SK-N-SH treated with all-trans-retinoic acid at 6 μM for 48 hours (cell line): ENCODE results near the gene PTDSS2.

ENCODE experiments used
- ATAC-seq: fragments of 200-7000 bp; cut with Tn5 transposase; 3 replicates; pipeline ENCODE4 v1.9.1; 2020; ENCODE audit warnings: mild to moderate bottlenecking, moderate library complexity
- ARNTL ChIP-seq: fragments of 450-650 bp; formaldehyde crosslinking; IDR thresholded peaks from 2 replicates; pipeline ENCODE4 v1.5.0; 2020; ENCODE audit warnings: low read depth, mild to moderate bottlenecking, moderate library complexity, borderline replicate concordance
- BACH2 ChIP-seq: fragments of 250-450 bp; sonication (Bioruptor Pico); IDR thresholded peaks from 2 replicates; pipeline ENCODE4 v1.9.0; 2021; ENCODE audit warnings: mild to moderate bottlenecking, borderline replicate concordance
- CSDC2 ChIP-seq: fragments of 250-450 bp; sonication (Bioruptor Pico); IDR thresholded peaks from 2 replicates; pipeline ENCODE4 v1.5.0; 2020; ENCODE audit warnings: mild to moderate bottlenecking, moderate library complexity
- ESRRG ChIP-seq: fragments of 250-450 bp; sonication (Bioruptor Pico); IDR thresholded peaks from 2 replicates; pipeline ENCODE4 v1.6.1; 2021; ENCODE audit warnings: mild to moderate bottlenecking
- GLIS3 ChIP-seq: fragments of 250-450 bp; sonication (Bioruptor Pico); IDR thresholded peaks from 2 replicates; pipeline ENCODE4 v1.5.0; 2020; ENCODE audit warnings: mild to moderate bottlenecking, moderate library complexity
- ISL1 ChIP-seq: fragments of 250-450 bp; sonication (Bioruptor Pico); IDR thresholded peaks from 2 replicates; pipeline ENCODE4 v2.1.2; 2022; ENCODE audit warnings: mild to moderate bottlenecking, moderate library complexity
- OSR1 ChIP-seq: fragments of 250-450 bp; sonication (Bioruptor Pico); IDR thresholded peaks from 2 replicates; pipeline ENCODE4 v1.8.0; 2022; ENCODE audit warnings: moderate library complexity, mild to moderate bottlenecking, inconsistent platforms
- POU6F1 ChIP-seq: fragments of 250-450 bp; sonication (Bioruptor Pico); IDR thresholded peaks from 2 replicates; pipeline ENCODE4 v1.8.0; 2021; ENCODE audit warnings: low read depth, mild to moderate bottlenecking, moderate library complexity, borderline replicate concordance
- PPARA ChIP-seq: fragments of 250-450 bp; sonication (Bioruptor Pico); IDR thresholded peaks from 2 replicates; pipeline ENCODE4 v1.5.0; 2020; ENCODE audit warnings: mild to moderate bottlenecking, borderline replicate concordance
- RARB ChIP-seq: fragments of 250-450 bp; sonication (Bioruptor Pico); IDR thresholded peaks from 2 replicates; pipeline ENCODE4 v1.8.0; 2021; ENCODE audit warnings: mild to moderate bottlenecking, moderate library complexity
- SNAI2 ChIP-seq: fragments of 250-450 bp; sonication (Bioruptor Pico); IDR thresholded peaks from 2 replicates; pipeline ENCODE4 v1.5.0; 2020; ENCODE audit warnings: mild to moderate bottlenecking, moderate library complexity
- TCF4 ChIP-seq: fragments of 250-450 bp; sonication (Bioruptor Pico); IDR thresholded peaks from 2 replicates; pipeline ENCODE4 v1.8.0; 2021; ENCODE audit warnings: mild to moderate bottlenecking, moderate library complexity, borderline replicate concordance
- TOX ChIP-seq: fragments of 250-450 bp; sonication (Bioruptor Pico); IDR thresholded peaks from 2 replicates; pipeline ENCODE4 v1.8.0; 2021; ENCODE audit warnings: mild to moderate bottlenecking, moderate library complexity, borderline replicate concordance
- TSHZ2 ChIP-seq: fragments of 250-450 bp; sonication (Bioruptor Pico); IDR thresholded peaks from 2 replicates; pipeline ENCODE4 v1.5.0; 2020; ENCODE audit warnings: mild to moderate bottlenecking, moderate library complexity
- ZFP3 ChIP-seq: fragments of 250-450 bp; sonication (Bioruptor Pico); IDR thresholded peaks from 2 replicates; pipeline ENCODE4 v1.5.0; 2020; ENCODE audit warnings: mild to moderate bottlenecking, moderate library complexity
- ZFP30 ChIP-seq: fragments of 450-650 bp; formaldehyde crosslinking; IDR thresholded peaks from 2 replicates; pipeline ENCODE4 v1.5.0; 2022; ENCODE audit warnings: mild to moderate bottlenecking, moderate library complexity
- ZNF565 ChIP-seq: fragments of 450-650 bp; formaldehyde crosslinking; conservative IDR thresholded peaks from 2 replicates; pipeline ENCODE4 v1.5.0; 2020; ENCODE audit warnings: low read depth, mild to moderate bottlenecking, moderate library complexity
- ZNF70 ChIP-seq: fragments of 450-650 bp; formaldehyde crosslinking; IDR thresholded peaks from 2 replicates; pipeline ENCODE4 v1.5.0; 2020; ENCODE audit warnings: mild to moderate bottlenecking, moderate library complexity
- ZNF8 ChIP-seq: fragments of 450-650 bp; formaldehyde crosslinking; IDR thresholded peaks from 2 replicates; pipeline ENCODE4 v1.5.0; 2020; ENCODE audit warnings: mild to moderate bottlenecking, moderate library complexity
- TF ChIP-seq, protein P1 (sequence below): fragments of 250-450 bp; sonication (Bioruptor Pico); IDR thresholded peaks from 2 replicates; pipeline ENCODE4 v1.5.1; 2020; ENCODE audit warnings: low read depth, mild to moderate bottlenecking, moderate library complexity
- TF ChIP-seq, protein P2 (sequence below): fragments of 250-450 bp; sonication (Bioruptor Pico); IDR thresholded peaks from 2 replicates; pipeline ENCODE4 v1.5.1; 2021; ENCODE audit warnings: mild to moderate bottlenecking, moderate library complexity

Gene PTDSS2

DNA sequence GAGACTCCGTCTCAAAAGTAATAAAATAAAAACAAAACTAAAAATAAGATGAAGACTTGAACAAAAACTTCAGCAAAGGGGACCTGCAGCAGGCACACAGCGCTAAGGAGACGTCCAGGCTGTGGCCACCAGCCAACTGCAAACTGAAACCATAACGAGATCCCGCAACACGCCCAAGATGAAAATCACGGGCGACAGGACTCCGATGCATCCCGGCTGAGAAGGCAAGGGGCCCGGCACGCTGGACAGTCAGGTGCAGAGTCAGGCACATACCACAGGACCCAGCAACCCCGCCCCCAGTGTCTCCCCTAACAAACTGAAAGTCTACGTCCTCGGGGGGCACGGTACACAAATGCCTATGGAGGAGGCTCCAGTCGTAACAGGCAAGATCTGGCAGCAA, 76.1 kb downstream of the PTDSS2 start:
- TF ChIP-seq OSR1 (CRISPR knock-in tag) (no peak), SNAI2 (CRISPR knock-in tag) (no peak), ZNF70 (CRISPR knock-in tag) (no peak), ESRRG (CRISPR knock-in tag) (no peak), ARNTL (CRISPR knock-in tag) (no peak), TSHZ2 (CRISPR knock-in tag) (no peak), ZNF8 (CRISPR knock-in tag) (no peak)
- TF ChIP-seq, all 23 proteins: peak for 0
- ATAC-seq, result no peak

DNA sequence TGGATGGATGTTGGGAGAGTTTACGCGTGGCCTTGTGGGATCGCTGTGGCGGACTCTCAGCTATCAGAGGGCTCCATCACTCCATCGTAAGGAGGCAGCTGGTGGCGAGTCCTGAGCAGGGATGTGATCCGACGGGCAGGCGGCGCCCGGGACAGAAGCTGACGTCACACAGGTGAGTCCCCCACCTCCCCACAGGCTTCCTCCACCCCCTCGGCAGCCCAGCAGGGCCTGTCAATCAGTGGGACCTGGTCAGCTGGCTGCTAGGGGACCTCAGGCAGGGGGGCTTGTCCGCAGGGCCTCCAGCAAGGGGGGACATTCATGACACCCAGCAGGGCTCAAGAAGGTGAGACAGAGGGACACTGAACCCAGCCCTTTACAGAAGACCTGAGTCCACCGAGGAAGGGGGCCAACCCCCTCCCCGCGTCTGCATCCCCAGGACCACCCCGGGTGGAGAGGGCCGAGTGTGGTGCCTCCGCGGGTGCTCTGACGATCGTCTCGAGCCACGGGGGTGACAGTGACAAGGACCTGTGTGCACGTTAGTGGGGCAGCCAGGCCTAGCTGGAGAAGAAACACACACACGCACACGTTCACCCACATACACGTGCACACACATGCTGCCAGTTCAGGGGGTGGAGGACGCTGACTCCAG, 78.2 kb downstream of the PTDSS2 start:
- ATAC-seq, result no peak
- TF ChIP-seq BACH2 (CRISPR knock-in tag) (no peak), RARB (CRISPR knock-in tag) (no peak), TCF4 (CRISPR knock-in tag) (no peak), ZFP3 (CRISPR knock-in tag) (no peak), ESRRG (CRISPR knock-in tag) (no peak), ZFP30 (CRISPR knock-in tag) (no peak), PPARA (CRISPR knock-in tag) (no peak), ZNF8 (CRISPR knock-in tag) (no peak), GLIS3 (no peak), TOX (CRISPR knock-in tag) (no peak), ISL1 (CRISPR knock-in tag) (no peak), ZNF70 (CRISPR knock-in tag) (no peak), SNAI2 (CRISPR knock-in tag) (no peak), TSHZ2 (CRISPR knock-in tag) (no peak), POU6F1 (CRISPR knock-in tag) (no peak)
- TF ChIP-seq, protein P1, sequence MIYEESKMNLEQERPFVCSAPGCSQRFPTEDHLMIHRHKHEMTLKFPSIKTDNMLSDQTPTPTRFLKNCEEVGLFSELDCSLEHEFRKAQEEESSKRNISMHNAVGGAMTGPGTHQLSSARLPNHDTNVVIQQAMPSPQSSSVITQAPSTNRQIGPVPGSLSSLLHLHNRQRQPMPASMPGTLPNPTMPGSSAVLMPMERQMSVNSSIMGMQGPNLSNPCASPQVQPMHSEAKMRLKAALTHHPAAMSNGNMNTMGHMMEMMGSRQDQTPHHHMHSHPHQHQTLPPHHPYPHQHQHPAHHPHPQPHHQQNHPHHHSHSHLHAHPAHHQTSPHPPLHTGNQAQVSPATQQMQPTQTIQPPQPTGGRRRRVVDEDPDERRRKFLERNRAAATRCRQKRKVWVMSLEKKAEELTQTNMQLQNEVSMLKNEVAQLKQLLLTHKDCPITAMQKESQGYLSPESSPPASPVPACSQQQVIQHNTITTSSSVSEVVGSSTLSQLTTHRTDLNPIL (CRISPR knock-in tag), result no peak

- TF ChIP-seq ZFP30 (CRISPR knock-in tag) (no peak), ZNF8 (CRISPR knock-in tag) (no peak), CSDC2 (CRISPR knock-in tag) (no peak), TCF4 (CRISPR knock-in tag) (no peak), ZNF565 (no peak), GLIS3 (no peak), OSR1 (CRISPR knock-in tag) (no peak), BACH2 (CRISPR knock-in tag) (no peak), POU6F1 (CRISPR knock-in tag) (no peak), PPARA (CRISPR knock-in tag) (no peak), ARNTL (CRISPR knock-in tag) (no peak), ESRRG (CRISPR knock-in tag) (no peak), TOX (CRISPR knock-in tag) (no peak)
- TF ChIP-seq, protein P1 (CRISPR knock-in tag), result no peak
- TF ChIP-seq, protein P2, sequence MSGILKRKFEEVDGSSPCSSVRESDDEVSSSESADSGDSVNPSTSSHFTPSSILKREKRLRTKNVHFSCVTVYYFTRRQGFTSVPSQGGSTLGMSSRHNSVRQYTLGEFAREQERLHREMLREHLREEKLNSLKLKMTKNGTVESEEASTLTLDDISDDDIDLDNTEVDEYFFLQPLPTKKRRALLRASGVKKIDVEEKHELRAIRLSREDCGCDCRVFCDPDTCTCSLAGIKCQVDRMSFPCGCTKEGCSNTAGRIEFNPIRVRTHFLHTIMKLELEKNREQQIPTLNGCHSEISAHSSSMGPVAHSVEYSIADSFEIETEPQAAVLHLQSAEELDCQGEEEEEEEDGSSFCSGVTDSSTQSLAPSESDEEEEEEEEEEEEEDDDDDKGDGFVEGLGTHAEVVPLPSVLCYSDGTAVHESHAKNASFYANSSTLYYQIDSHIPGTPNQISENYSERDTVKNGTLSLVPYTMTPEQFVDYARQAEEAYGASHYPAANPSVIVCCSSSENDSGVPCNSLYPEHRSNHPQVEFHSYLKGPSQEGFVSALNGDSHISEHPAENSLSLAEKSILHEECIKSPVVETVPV, result no peak
- ATAC-seq, result peak; percentile 12
Measured at GRCh38 chr11:528815-529727, 79.0 kb downstream of the PTDSS2 start.
